TTC549 (cell line): Measurements from ENCODE around the gene FDCSP.
"Not testable (repeated sequence)": the region's sequence is repeated elsewhere in the genome, so short reads cannot be mapped to it uniquely, and the experiment has no call there.

Experiments used
- FAIRE-seq: peaks from 2 replicates; lab custom pipeline; 2012; peaks lifted over from hg19 to GRCh38; lab: Jason Lieb, UNC

FDCSP gene

GRCh38 chr4:70239884-70240591 is 14.1 kb downstream of the FDCSP start:
- FAIRE-seq, result no peak

GRCh38 chr4:70242297-70242696 is 16.4 kb downstream of the FDCSP start, which contains the start of gene CSN3:
TSS of gene CSN3 (plus strand) at chr4:70242597. CDS start at chr4:70244820, 2,223 bp downstream.
- FAIRE-seq, result not testable (repeated sequence)

GRCh38 chr4:70243091-70243490 is 17.2 kb downstream of the FDCSP start:
- no peak for FAIRE-seq

GRCh38 chr4:70251250-70251944 is 25.5 kb downstream of the FDCSP start:
- no peak for FAIRE-seq

GRCh38 chr4:70251945-70252277 is 26.0 kb downstream of the FDCSP start:
- FAIRE-seq, result no peak

GRCh38 chr4:70269674-70270073 is 43.8 kb downstream of the FDCSP start:
- no peak for FAIRE-seq

- FAIRE-seq, result no peak
These were observed 51.2 kb downstream of the FDCSP start for GRCh38 chr4:70277121-70277520.

- no peak for FAIRE-seq
These were observed 54.6 kb downstream of the FDCSP start for GRCh38 chr4:70280567-70280966.
